ENCODE measurements around the gene LIPG.

The LIPG gene

GRCh38 chr18:49632588-49632987 is 70.7 kb downstream of the LIPG start:
- no peak for DNase-seq (ENCODE audit: low spot score)

GRCh38 chr18:49638209-49638785 is 76.4 kb downstream of the LIPG start:
- DNase-seq (ENCODE audit: low spot score) = no peak

DNA sequence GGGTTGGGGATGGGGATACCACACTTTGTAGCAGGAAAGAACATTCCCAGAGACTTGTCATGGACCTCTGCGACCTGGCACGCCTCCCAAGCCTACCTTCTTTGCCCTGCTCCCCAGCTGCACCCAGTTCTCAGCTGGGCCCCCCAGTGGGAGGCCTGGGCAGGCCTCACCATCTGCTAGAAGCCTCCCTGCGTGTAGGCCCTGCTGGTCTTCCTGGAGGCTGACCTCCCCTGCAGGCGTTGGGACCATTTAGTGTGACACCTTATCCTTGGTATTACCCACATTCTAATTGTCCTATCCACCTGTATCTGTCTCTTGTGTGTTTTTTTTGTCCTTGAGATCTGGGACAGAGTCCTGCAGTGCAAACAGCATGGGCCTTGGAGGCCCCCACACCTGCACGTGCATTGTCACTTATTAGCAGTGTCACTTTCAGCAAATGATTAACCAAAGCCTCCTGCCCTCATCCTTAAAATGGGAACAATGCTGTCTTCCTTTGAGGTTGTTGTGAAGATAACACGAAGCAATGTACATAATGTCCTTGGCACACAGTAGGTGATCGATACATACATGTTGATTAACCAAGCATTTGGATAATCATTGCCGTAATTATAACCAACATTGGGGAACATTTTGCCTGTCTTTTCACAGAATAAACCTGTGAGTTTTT is 77.2 kb downstream of the LIPG start:
- no peak for DNase-seq (ENCODE audit: low spot score)

- no peak for DNase-seq (ENCODE audit: low spot score)
Observed at GRCh38 chr18:49639643-49640391, 78.0 kb downstream of the LIPG start.

GRCh38 chr18:49640741-49641140 is 78.9 kb downstream of the LIPG start:
- DNase-seq (ENCODE audit: low spot score) = no peak

- DNase-seq (ENCODE audit: low spot score) = no peak
Observed at GRCh38 chr18:49645196-49645595, 83.3 kb downstream of the LIPG start.

DNA sequence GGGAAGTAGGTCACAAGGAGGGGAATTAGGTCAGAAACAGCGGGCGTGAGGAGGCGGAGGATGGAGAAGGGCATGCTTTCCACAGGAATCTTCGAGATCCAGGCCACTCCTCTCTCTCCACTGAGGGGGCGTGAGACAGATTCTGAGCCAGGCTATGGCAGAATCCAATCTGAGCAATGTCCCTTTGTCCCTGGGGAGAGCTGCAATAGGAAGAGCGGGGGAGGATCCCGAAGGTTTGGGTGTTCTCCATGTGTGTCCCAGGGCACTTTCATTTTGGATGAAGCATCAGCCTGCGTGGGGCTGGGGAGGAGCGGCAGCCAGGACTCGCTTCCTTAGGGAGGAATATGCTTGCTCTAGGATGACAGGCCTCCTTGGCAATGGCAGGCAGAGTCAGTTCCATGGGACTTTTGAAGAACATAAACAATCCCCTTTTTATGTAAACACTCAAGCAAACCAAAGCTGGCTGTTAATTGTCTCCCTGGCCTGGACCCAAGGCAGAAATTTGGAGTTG is 84.0 kb downstream of the LIPG start:
- no peak for DNase-seq (ENCODE audit: low spot score)

DNA sequence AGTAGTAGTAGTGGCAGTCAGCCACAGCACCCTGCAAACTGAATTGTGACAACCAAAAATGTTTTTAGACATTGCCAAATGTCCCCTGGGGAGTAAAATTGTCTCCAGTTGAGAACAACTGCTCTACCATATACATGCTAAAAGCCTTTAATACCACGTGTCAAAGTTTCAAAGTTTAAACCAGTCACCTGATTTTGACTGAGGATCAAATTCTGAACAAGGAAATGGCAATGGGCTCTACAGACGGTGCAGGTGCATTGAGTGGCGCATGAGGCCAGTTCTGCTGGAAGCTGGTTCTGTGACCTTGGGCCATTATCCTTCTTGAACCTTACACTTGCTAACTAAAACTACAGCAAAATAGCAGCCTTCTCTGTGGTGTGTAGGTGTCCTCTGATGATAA is 85.0 kb downstream of the LIPG start:
- DNase-seq (ENCODE audit: low spot score) = no peak

GRCh38 chr18:49647496-49648168 is 85.8 kb downstream of the LIPG start:
- DNase-seq (ENCODE audit: low spot score) = no peak

DNA sequence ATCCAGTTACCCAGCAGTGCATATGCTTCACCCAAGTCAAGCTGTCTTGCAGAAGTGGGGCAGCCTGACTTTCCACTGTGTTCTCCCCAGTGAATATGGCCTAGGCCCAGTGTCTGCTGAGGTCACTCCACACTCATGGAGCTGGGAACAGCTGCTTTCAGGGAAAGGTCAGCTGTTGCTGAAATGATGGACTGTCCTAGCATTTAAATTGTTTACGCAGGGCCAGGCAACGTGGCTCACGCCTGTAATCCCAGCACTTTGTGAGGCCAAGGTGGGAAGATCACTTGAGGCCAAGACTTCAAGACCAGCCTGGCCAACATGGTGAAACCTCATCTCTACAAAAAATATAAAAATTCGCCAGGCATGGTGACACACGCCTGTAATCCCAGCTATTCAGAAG is 86.5 kb downstream of the LIPG start:
- DNase-seq (ENCODE audit: low spot score) = no peak

Data from SK-N-DZ (cell line).